Endodermal cell (in vitro differentiated cells): ENCODE measurements around the gene TRIAP1. TPM values are rescaled to one million over a fixed set of nuclear protein-coding genes. Genes with fewer than 3 reads are reported as not detected.
A peak's percentile ranks its signal among the peaks of the same experiment; 100 is the strongest.

Source experiments
- DNase-seq: peaks from one replicate; pipeline ENCODE4 v3.0.0-alpha.2; 2017
- H3K27ac ChIP-seq: 2 replicates; pipeline ENCODE4 v1.5.1; 2013; ENCODE audit warnings: mild to moderate bottlenecking, low read depth, low read length, moderate library complexity
- H3K27me3 ChIP-seq: 2 replicates; pipeline ENCODE4 v1.6.1; 2013; ENCODE audit warnings: mild to moderate bottlenecking, low read length, moderate library complexity; ENCODE audit not compliant: insufficient read depth, control insufficient read depth, poor library complexity, severe bottlenecking
- H3K36me3 ChIP-seq: 2 replicates; pipeline ENCODE4 v1.7.0; 2013; ENCODE audit warnings: mild to moderate bottlenecking, low read length, moderate library complexity; ENCODE audit not compliant: control insufficient read depth, insufficient read depth
- H3K4me1 ChIP-seq: one replicate; pipeline ENCODE4 v1.7.0; 2013; ENCODE audit warnings: low read length; ENCODE audit not compliant: control insufficient read depth, insufficient read depth
- H3K4me3 ChIP-seq: 2 replicates; pipeline ENCODE4 v1.5.1; 2013; ENCODE audit warnings: mild to moderate bottlenecking, low read length, moderate library complexity
- H3K9ac ChIP-seq: 2 replicates; pipeline ENCODE4 v1.6.1; 2013; ENCODE audit warnings: mild to moderate bottlenecking, low read length, moderate library complexity; ENCODE audit not compliant: poor library complexity, severe bottlenecking; ENCODE audit errors: extremely low read depth
- H3K9me3 ChIP-seq: 2 replicates; pipeline ENCODE4 v1.6.1; 2013; ENCODE audit warnings: mild to moderate bottlenecking, low read length, moderate library complexity; ENCODE audit not compliant: control insufficient read depth
- H3K27ac Mint-ChIP-seq: 2 replicates; pipeline ENCODE4 v1.8.0; 2020; ENCODE audit warnings: mixed read lengths
- H3K27me3 Mint-ChIP-seq: 2 replicates; pipeline ENCODE4 v1.8.0; 2021; ENCODE audit warnings: mild to moderate bottlenecking, mixed read lengths; ENCODE audit not compliant: insufficient read depth
- H3K36me3 Mint-ChIP-seq: 2 replicates; pipeline ENCODE4 v1.8.0; 2020; ENCODE audit warnings: low read depth, mixed read lengths
- H3K4me1 Mint-ChIP-seq: 2 replicates; pipeline ENCODE4 v1.8.0; 2020; ENCODE audit warnings: mixed read lengths
- H3K4me3 Mint-ChIP-seq: 2 replicates; pipeline ENCODE4 v1.8.0; 2020; ENCODE audit warnings: mild to moderate bottlenecking, moderate library complexity, mixed read lengths
- H3K9me3 Mint-ChIP-seq: 2 replicates; pipeline ENCODE4 v1.8.0; 2020; ENCODE audit warnings: mild to moderate bottlenecking, mixed read lengths
- CTCF ChIP-seq: fragments of 200-600 bp; sonication (generic); conservative IDR thresholded peaks from 2 replicates; pipeline ENCODE4 v1.5.0; 2021; ENCODE audit warnings: antibody characterized with exemption, mild to moderate bottlenecking
- WGBS, 2 experiments: methylation state at CpG; one replicate each; pipeline versions ENCODE4 v1.1.5 to v1.1.7; 2013; ENCODE audit warnings: missing lambda C conversion rate in 2 of 2, mixed read lengths in 1 of 2; ENCODE audit not compliant: insufficient coverage in 1 of 2, insufficient read length in 1 of 2; 5-methylcytosine and 5-hydroxymethylcytosine counted together
- total RNA-seq, 2 donors: library from RNA; stranded (reverse); fragmentation: NEBNext Ultra II Directional in 1 of 2; extraction: Animal tissue kit (Norgen Biotek cat#: 25700) in 1 of 2; gene quantifications; 2 replicates in 1 of 2; 3 replicates in 1 of 2; pipeline ENCODE4 v1.2.1, GENCODE V29; 2021

Gene TRIAP1
- total RNA-seq, 2 donors from 2014 or later = 31.6 to 34.8 TPM

GRCh38 chr12:120467439-120467838 lies 21.3 kb upstream of the TRIAP1 start:
- Mint-ChIP-seq H3K4me1 (peaks cover 21% of the 10 kb centered on the region), H3K36me3 (peaks cover 46% of the 10 kb centered on the region), H3K9me3 (no peaks in the 10 kb centered on the region), H3K4me3 (peak overlapping the region; percentile 90), H3K27ac (no peak overlapping the region), H3K27me3 (no peaks in the 10 kb centered on the region)
- Histone ChIP-seq H3K36me3 (peaks cover 52% of the 10 kb centered on the region), H3K9ac (no peak overlapping the region), H3K4me3 (peak overlapping the region; percentile 95), H3K27ac (no peak overlapping the region), H3K9me3 (no peaks in the 10 kb centered on the region), H3K27me3 (no peaks in the 10 kb centered on the region), H3K4me1 (peaks cover 3% of the 10 kb centered on the region)
- DNase-seq = no peak
- TF ChIP-seq CTCF = no peak
- 91 to 94% methylated on average over 4 to 6 of the region's 6 CpGs for WGBS, 2 experiments

DNA sequence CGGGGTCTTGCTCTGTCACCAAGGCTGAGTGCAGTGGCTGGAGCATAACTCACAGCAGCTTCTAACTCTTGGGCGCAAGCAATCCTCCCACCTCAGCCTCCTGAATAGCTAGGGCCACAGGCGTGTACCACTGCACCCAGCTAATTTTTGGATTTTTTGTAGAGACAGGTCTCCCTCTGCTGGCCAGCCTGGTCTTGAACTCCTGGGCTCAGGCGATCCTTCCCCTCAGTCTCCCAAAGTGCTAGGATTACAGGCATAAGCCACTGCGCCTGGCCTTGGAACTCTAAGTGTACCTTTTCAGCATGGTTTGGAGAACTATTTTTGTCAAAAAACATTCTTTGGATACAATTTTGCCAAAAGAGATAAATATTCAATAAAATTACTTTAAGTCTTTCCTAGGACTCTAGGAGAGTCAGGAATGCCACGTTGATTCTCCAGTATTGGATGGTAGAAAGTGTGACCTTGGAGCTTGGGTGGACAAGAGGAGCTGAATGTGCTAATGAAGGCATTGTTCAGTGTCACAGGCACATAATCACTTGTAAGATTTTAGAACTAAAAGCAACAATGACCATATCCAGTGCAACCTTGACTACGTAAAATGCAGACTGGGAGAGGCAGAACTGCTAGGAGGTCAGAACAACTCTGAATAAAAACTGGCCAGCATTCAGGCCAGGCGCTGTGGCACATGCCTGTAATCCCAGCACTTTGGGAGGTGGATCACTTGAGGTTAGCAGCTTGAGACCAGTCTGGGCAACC lies 20.6 kb upstream of the TRIAP1 start:
- Histone ChIP-seq H3K9ac (no peak overlapping the region), H3K36me3 (peaks cover 59% of the 10 kb centered on the region), H3K4me1 (peaks cover 3% of the 10 kb centered on the region), H3K27ac (no peak overlapping the region), H3K4me3 (no peak overlapping the region), H3K27me3 (no peaks in the 10 kb centered on the region), H3K9me3 (no peaks in the 10 kb centered on the region)
- Mint-ChIP-seq H3K36me3 (peaks cover 53% of the 10 kb centered on the region), H3K4me3 (no peak overlapping the region), H3K9me3 (no peaks in the 10 kb centered on the region), H3K27me3 (no peaks in the 10 kb centered on the region), H3K27ac (peak overlapping the region; percentile 78), H3K4me1 (peaks cover 21% of the 10 kb centered on the region)
- peak; percentile 91 for DNase-seq
- WGBS, 2 experiments = 75 to 82% methylated on average over 7 to 8 of the region's 8 CpGs
- peak; percentile 86 for TF ChIP-seq CTCF

- H3K27me3 ChIP-seq = no peaks in the 10 kb centered on the region
- peaks cover 3% of the 10 kb centered on the region for H3K4me1 ChIP-seq
- Mint-ChIP-seq H3K9me3 (no peaks in the 10 kb centered on the region), H3K36me3 (peaks cover 62% of the 10 kb centered on the region), H3K27ac (peak overlapping the region; percentile 52), H3K4me3 (no peak overlapping the region), H3K4me1 (peaks cover 21% of the 10 kb centered on the region), H3K27me3 (no peaks in the 10 kb centered on the region)
- no peak for DNase-seq
- no peaks in the 10 kb centered on the region for H3K9me3 ChIP-seq
- H3K9ac ChIP-seq = no peak overlapping the region
- no peak overlapping the region for H3K4me3 ChIP-seq
- no peak overlapping the region for H3K27ac ChIP-seq
- no peak for TF ChIP-seq CTCF
- WGBS, 2 experiments = 79 to 83% methylated on average over 4 to 5 of the region's 5 CpGs
- peaks cover 68% of the 10 kb centered on the region for H3K36me3 ChIP-seq
Observed at GRCh38 chr12:120465756-120466155, 19.6 kb upstream of the TRIAP1 start.
